HepG2 (cell line): ENCODE measurements around the gene ADAM22. TPM values are rescaled to one million over a fixed set of nuclear protein-coding genes. Genes with fewer than 3 reads are reported as not detected.

ENCODE experiments used
- AHR ChIP-seq: IDR thresholded peaks from 2 replicates; pipeline ENCODE4 v1.6.1; 2018; ENCODE audit warnings: missing genetic modification reagents, missing compliant biosample characterization
- E2F5 ChIP-seq: sonication (generic); formaldehyde crosslinking; conservative IDR thresholded peaks from 2 replicates; pipeline ENCODE4 v1.4.0; 2020; ENCODE audit warnings: missing genetic modification reagents
- FOSL2 ChIP-seq: sonication (generic); formaldehyde crosslinking; IDR thresholded peaks from 2 replicates; pipeline ENCODE4 v1.4.0; 2020; ENCODE audit warnings: missing genetic modification reagents
- FOXM1 ChIP-seq: sonication (generic); formaldehyde crosslinking; IDR thresholded peaks from 2 replicates; pipeline ENCODE4 v1.5.0; 2020; ENCODE audit warnings: missing genetic modification reagents
- IKZF4 ChIP-seq: sonication (generic); formaldehyde crosslinking; IDR thresholded peaks from 2 replicates; pipeline ENCODE4 v1.5.1; 2020; ENCODE audit warnings: borderline replicate concordance, mild to moderate bottlenecking, low read depth, missing genetic modification reagents; ENCODE audit errors: not compliant biosample characterization
- JUNB ChIP-seq: sonication (generic); formaldehyde crosslinking; IDR thresholded peaks from 2 replicates; pipeline ENCODE4 v1.8.0; 2022; ENCODE audit warnings: missing genetic modification reagents, mild to moderate bottlenecking, borderline replicate concordance
- MAFF ChIP-seq: IDR thresholded peaks from 2 replicates; pipeline ENCODE4 v1.6.1; 2011; ENCODE audit warnings: low read depth, low read length, improper control_type of control experiment
- PPARG ChIP-seq: conservative IDR thresholded peaks from 2 replicates; pipeline ENCODE4 v1.6.1; 2016; ENCODE audit warnings: missing biosample characterization, missing genetic modification reagents
- RFXANK ChIP-seq: IDR thresholded peaks from 2 replicates; pipeline ENCODE4 v1.6.1; 2016
- RNF219 ChIP-seq: sonication (generic); formaldehyde crosslinking; IDR thresholded peaks from 2 replicates; pipeline ENCODE4 v1.5.0; 2020; ENCODE audit warnings: mild to moderate bottlenecking, missing genetic modification reagents
- SRSF9 ChIP-seq: fragments of 200-400 bp; formaldehyde crosslinking; IDR thresholded peaks from 2 replicates; pipeline ENCODE4 v1.6.1; 2018; ENCODE audit warnings: borderline replicate concordance, mild to moderate bottlenecking, low read depth, low read length; ENCODE audit not compliant: insufficient read depth, poor library complexity, severe bottlenecking
- ZBTB8A ChIP-seq: sonication (generic); formaldehyde crosslinking; IDR thresholded peaks from 2 replicates; pipeline ENCODE4 v1.4.0; 2020; ENCODE audit warnings: mild to moderate bottlenecking, low read depth, missing genetic modification reagents, borderline replicate concordance
- ZNF142 ChIP-seq: sonication (generic); formaldehyde crosslinking; IDR thresholded peaks from 2 replicates; pipeline ENCODE4 v1.4.0; 2020; ENCODE audit warnings: missing genetic modification reagents
- ZNF234 ChIP-seq: sonication (generic); formaldehyde crosslinking; conservative IDR thresholded peaks from 2 replicates; pipeline ENCODE4 v1.5.1; 2020; ENCODE audit warnings: mild to moderate bottlenecking, missing genetic modification reagents
- ZNF276 ChIP-seq: sonication (generic); formaldehyde crosslinking; IDR thresholded peaks from 2 replicates; pipeline ENCODE4 v1.4.0; 2020; ENCODE audit warnings: mild to moderate bottlenecking, low read depth, missing genetic modification reagents
- ZNF577 ChIP-seq: sonication (generic); formaldehyde crosslinking; IDR thresholded peaks from 2 replicates; pipeline ENCODE4 v1.4.0; 2020; ENCODE audit warnings: mild to moderate bottlenecking, low read depth, missing genetic modification reagents, borderline replicate concordance
- ZNF773 ChIP-seq: sonication (generic); formaldehyde crosslinking; IDR thresholded peaks from 2 replicates; pipeline ENCODE4 v1.4.0; 2020; ENCODE audit warnings: missing genetic modification reagents, borderline replicate concordance
- polyA plus RNA-seq, 8 experiments: library from polyadenylated mRNA; depleted of rRNA in 3 of 8; stranded (reverse) in 7 of 8; unstranded in 1 of 8; fragments of >200 nt; fragmentation: Illumina TruSeq in 4 of 8; extraction: Trizol in 4 of 8; gene quantifications; 2 replicates each; pipeline versions ENCODE4 v1.2.1 to v1.2.3, GENCODE V29; 2011 to 2016; ENCODE audit warnings: low read depth in 4 of 8, missing spikeins in 1 of 8, mixed read lengths in 1 of 8; ENCODE audit not compliant: insufficient read depth in 1 of 8
- total RNA-seq, 5 experiments: library from RNA; depleted of rRNA; stranded (reverse); fragments of >200 nt; fragmentation: Illumina TruSeq; extraction: Trizol; gene quantifications; 2 replicates each; pipeline ENCODE4 v1.2.3, GENCODE V29; 2016; ENCODE audit warnings: low read depth in 1 of 5

Gene ADAM22
- total and polyA plus RNA-seq, 2 of the 13 experiments (the other 11 are each of a cell fraction or from before 2014, with no cell fraction given) = 1.9 to 6.7 TPM

GRCh38 chr7:87933953-87934698 lies at the start of gene ADAM22 (continued):
- TF ChIP-seq PPARG (CRISPR knock-in tag) (no peak), E2F5 (CRISPR knock-in tag) (peak; percentile 31; the same call in 1 of the 2 replicates), ZNF142 (CRISPR knock-in tag) (peak; percentile 99), ZNF773 (CRISPR knock-in tag) (0 out of 2 replicates have a peak, but pooled peaks have one; percentile 63), ZNF276 (CRISPR knock-in tag) (0 out of 2 replicates have a peak, but pooled peaks have one; percentile 26), MAFF (no peak), FOXM1 (CRISPR knock-in tag) (0 out of 2 replicates have a peak, but pooled peaks have one; percentile 36), RFXANK (CRISPR knock-in tag) (no peak), SRSF9 (no peak), IKZF4 (CRISPR knock-in tag) (no peak), ZBTB8A (CRISPR knock-in tag) (no peak), FOSL2 (no peak), ZNF234 (CRISPR knock-in tag) (no peak), AHR (CRISPR knock-in tag) (no peak), ZNF577 (CRISPR knock-in tag) (no peak), JUNB (CRISPR knock-in tag) (no peak; the same call in 1 of the 2 replicates), RNF219 (CRISPR knock-in tag) (no peak)
